Spinal cord (tissue), 10 donors: ENCODE measurements around the gene KLRF2. TPM values are rescaled to one million over a fixed set of nuclear protein-coding genes. Genes with fewer than 3 reads are reported as not detected.

ENCODE experiments used
- DNase-seq, 6 donors: peaks; one replicate each; pipeline versions ENCODE4 v3.0.0 to v3.0.0-alpha.2; 2013 to 2015; ENCODE audit warnings: low spot score in 6 of 6, low read depth in 4 of 6
- H3K27ac ChIP-seq: one replicate; pipeline ENCODE4 v1.5.1; 2013; ENCODE audit warnings: low read depth, low read length, control low read depth
- H3K27me3 ChIP-seq: one replicate; pipeline ENCODE4 v1.6.1; 2013; ENCODE audit warnings: low read length; ENCODE audit not compliant: control insufficient read depth, insufficient read depth
- H3K36me3 ChIP-seq: one replicate; pipeline ENCODE4 v1.6.1; 2013; ENCODE audit warnings: low read length; ENCODE audit not compliant: control insufficient read depth, insufficient read depth
- H3K4me1 ChIP-seq: one replicate; pipeline ENCODE4 v1.6.1; 2013; ENCODE audit warnings: low read length; ENCODE audit not compliant: control insufficient read depth, insufficient read depth
- H3K4me3 ChIP-seq: one replicate; pipeline ENCODE4 v1.5.1; 2013; ENCODE audit warnings: low read depth, low read length, control low read depth
- H3K9me3 ChIP-seq: one replicate; pipeline ENCODE4 v1.6.1; 2013; ENCODE audit warnings: low read length; ENCODE audit not compliant: control insufficient read depth, insufficient read depth
- WGBS: methylation state at CpG from one replicate; pipeline ENCODE4 v1.1.5; 2013; ENCODE audit warnings: missing lambda C conversion rate; ENCODE audit not compliant: insufficient coverage; 5-methylcytosine and 5-hydroxymethylcytosine counted together
- long read RNA-seq, 4 donors: transcript quantifications; one replicate each; lab custom pipeline, GENCODE V29; 2026
- polyA plus RNA-seq, 2 donors: library from polyadenylated mRNA; unstranded; fragments of 120-200 nt; gene quantifications; one replicate each; pipeline ENCODE4 v1.2.1, GENCODE V29; 2013; ENCODE audit not compliant: insufficient read length in 2 of 2
- total RNA-seq, 2 donors: library from RNA; depleted of rRNA in 1 of 2; stranded (reverse); fragments of 120-200 nt in 1 of 2; fragments of >200 nt in 1 of 2; gene quantifications; one replicate each; pipeline versions ENCODE4 v1.2.3 to v1.2.4, GENCODE V29; 2013 to 2014
- donor health status: healthy.

KLRF2 gene
- total RNA-seq = not detected
- not detected for polyA plus RNA-seq
- long read RNA-seq, donor 1 = 0 reads
- long read RNA-seq, donor 2 = 0 reads
- long read RNA-seq, donor 3 = 0 reads
- long read RNA-seq, donor 4 = 0 reads

DNA sequence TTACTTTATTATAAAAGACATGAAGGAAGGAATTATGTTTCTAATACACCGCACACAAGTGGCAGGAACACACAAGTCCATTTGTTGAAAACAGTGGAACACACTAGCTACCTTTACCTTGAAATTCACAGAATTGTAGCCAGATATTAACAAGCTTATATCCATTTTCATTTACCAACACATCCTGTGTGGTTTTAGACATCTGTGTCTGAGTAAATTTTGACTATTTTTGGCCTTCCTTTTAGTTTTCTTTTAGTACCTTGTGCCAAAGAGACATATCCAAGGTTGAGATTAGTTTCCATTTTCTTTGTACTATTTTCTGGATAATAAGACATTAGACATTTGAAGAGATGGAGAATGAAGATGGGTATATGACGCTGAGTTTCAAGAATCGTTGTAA lies at the start of gene KLRF2:
TSS of gene KLRF2 (plus strand) at position 244 of the 400 bp plus-strand sequence. CDS start at position 351, 107 bp downstream.
- Histone ChIP-seq H3K27ac (no peak within 1 kb of the TSS), H3K36me3 (no peaks in the 10 kb centered on the region), H3K4me1 (no peaks in the 10 kb centered on the region), H3K27me3 (no peaks in the 10 kb centered on the region), H3K9me3 (no peaks in the 10 kb centered on the region), H3K4me3 (no peak within 1 kb of the TSS)
- no CpG with 5 or more reads among the region's 3 CpGs for WGBS
- DNase-seq = no peak

GRCh38 chr12:9831720-9832119 lies 49.6 kb upstream of the KLRF2 start:
- WGBS = no CpG with 5 or more reads among the region's 3 CpGs
- no peak for DNase-seq

GRCh38 chr12:9843407-9843806 lies 37.9 kb upstream of the KLRF2 start:
- no peaks in the 10 kb centered on the region for H3K9me3 ChIP-seq
- H3K36me3 ChIP-seq = no peaks in the 10 kb centered on the region
- no peak overlapping the region for H3K4me3 ChIP-seq
- DNase-seq = no peak
- no peak overlapping the region for H3K27ac ChIP-seq
- H3K4me1 ChIP-seq = no peaks in the 10 kb centered on the region
- H3K27me3 ChIP-seq = no peaks in the 10 kb centered on the region
- no CpG with 5 or more reads among the region's 3 CpGs for WGBS

More at GRCh38 chr12:9831720-9832119, 49.6 kb upstream of the KLRF2 start:
- Histone ChIP-seq H3K9me3 (no peaks in the 10 kb centered on the region), H3K36me3 (no peaks in the 10 kb centered on the region), H3K4me1 (no peaks in the 10 kb centered on the region), H3K27me3 (no peaks in the 10 kb centered on the region), H3K4me3 (no peak overlapping the region), H3K27ac (no peak overlapping the region)

GRCh38 chr12:9848899-9849298 lies 32.4 kb upstream of the KLRF2 start:
- WGBS = 83% methylated on average over 5 of the region's 5 CpGs

DNA sequence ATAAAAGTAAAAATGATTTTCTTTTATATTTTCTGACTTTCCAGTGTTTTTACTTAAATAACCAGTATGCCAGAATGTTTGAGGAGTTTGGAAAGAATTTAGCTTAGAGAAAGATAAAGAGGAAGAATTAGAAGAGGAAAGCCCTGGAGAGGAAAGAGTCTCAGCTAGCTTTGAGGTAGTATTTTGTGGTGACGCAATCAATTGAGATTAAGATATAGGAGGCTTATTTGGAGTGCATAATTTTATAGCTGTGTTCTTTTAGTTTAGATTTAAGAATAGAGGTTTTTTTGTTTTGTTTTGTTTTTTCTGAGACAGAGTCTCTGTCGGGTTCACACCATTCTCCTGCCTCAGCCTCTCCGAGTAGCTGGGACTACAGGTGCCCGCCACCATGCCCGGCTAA lies 30.2 kb upstream of the KLRF2 start:
- Histone ChIP-seq H3K27me3 (no peaks in the 10 kb centered on the region), H3K4me3 (no peak overlapping the region), H3K9me3 (no peaks in the 10 kb centered on the region), H3K27ac (no peak overlapping the region), H3K36me3 (no peaks in the 10 kb centered on the region), H3K4me1 (no peaks in the 10 kb centered on the region)
- DNase-seq = no peak
- WGBS = no CpG with 5 or more reads among the region's 5 CpGs

More at GRCh38 chr12:9848899-9849298, 32.4 kb upstream of the KLRF2 start:
- H3K9me3 ChIP-seq = no peaks in the 10 kb centered on the region
- H3K4me1 ChIP-seq = no peaks in the 10 kb centered on the region
- H3K36me3 ChIP-seq = no peaks in the 10 kb centered on the region
- no peak overlapping the region for H3K27ac ChIP-seq
- DNase-seq = no peak
- no peak overlapping the region for H3K4me3 ChIP-seq
- H3K27me3 ChIP-seq = no peaks in the 10 kb centered on the region

DNA sequence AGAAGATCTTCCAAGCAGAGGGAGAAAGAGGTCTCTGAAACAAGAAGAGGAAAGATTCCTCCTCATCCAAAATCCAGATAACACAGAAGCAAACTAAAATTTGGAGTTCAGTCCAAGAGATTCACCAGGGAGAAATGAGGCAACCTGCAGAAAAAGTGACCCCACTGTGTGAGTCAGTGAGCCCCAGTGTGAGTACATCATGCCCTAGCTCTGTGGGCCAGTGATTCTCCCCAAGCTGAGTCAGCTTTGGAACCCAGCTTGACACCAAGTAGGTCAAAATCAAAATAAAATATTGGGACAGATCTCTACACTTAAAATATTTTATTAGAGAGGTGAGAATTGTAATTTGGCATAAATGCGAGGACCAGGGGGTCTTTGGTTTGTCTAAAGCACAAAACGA lies 29.4 kb upstream of the KLRF2 start:
- H3K4me1 ChIP-seq = no peaks in the 10 kb centered on the region
- DNase-seq = no peak
- H3K27me3 ChIP-seq = no peaks in the 10 kb centered on the region
- H3K4me3 ChIP-seq = no peak overlapping the region
- WGBS = 94% methylated on average over 2 of the region's 2 CpGs
- no peak overlapping the region for H3K27ac ChIP-seq
- H3K9me3 ChIP-seq = no peaks in the 10 kb centered on the region
- H3K36me3 ChIP-seq = no peaks in the 10 kb centered on the region

GRCh38 chr12:9856151-9856550 lies 25.1 kb upstream of the KLRF2 start:
- Histone ChIP-seq H3K27ac (no peak overlapping the region), H3K4me1 (no peaks in the 10 kb centered on the region), H3K9me3 (no peaks in the 10 kb centered on the region), H3K27me3 (no peaks in the 10 kb centered on the region), H3K36me3 (no peaks in the 10 kb centered on the region), H3K4me3 (no peak overlapping the region)
- DNase-seq = no peak
- WGBS = 88% methylated on average over 1 of the region's 1 CpG

DNA sequence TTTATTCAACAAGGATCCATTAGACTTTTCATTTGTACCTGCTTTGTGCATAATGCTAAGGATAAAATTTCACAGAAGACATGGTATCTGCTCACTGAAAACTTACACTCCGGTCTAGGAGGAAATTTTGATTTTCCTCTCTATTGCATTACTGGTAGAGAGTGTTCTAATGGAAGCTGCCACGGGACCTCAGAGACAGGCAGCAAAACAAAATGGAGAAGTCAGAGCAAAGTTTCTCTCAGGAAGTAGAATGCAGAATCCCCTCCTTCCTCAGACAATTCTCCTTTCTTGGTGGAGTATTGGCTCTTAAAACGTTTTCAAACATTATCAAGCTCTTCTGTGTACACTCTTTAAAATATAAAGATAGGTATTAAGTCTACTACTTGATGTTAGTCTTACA lies 24.4 kb upstream of the KLRF2 start:
- Histone ChIP-seq H3K4me1 (no peaks in the 10 kb centered on the region), H3K36me3 (no peaks in the 10 kb centered on the region), H3K4me3 (no peak overlapping the region), H3K27ac (no peak overlapping the region), H3K9me3 (no peaks in the 10 kb centered on the region), H3K27me3 (no peaks in the 10 kb centered on the region)
- no peak for DNase-seq
- no CpG with 5 or more reads among the region's 3 CpGs for WGBS

DNA sequence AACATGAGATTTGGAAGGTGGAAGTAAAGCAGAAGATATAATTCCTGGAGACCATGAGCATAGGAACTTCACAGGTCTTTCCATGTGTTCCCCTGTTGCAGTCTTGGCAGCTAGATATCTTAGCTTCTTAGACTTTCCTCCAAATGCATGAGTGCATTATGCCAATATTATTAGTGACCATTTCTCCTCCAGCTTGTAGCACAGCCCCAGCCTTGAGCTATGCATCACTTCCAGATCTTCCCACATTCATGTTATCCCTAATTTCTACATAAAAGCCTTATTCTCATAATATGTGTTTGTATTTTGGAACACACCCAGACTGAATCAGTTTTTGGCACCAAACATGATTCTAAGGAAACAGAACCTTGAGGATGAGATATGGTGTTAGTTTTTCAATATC lies 23.2 kb upstream of the KLRF2 start:
- DNase-seq = peak in 2 of 6 donors; percentile 2 to 29
- Histone ChIP-seq H3K27ac (no peak overlapping the region), H3K36me3 (no peaks in the 10 kb centered on the region), H3K4me1 (no peaks in the 10 kb centered on the region), H3K9me3 (no peaks in the 10 kb centered on the region), H3K4me3 (no peak overlapping the region), H3K27me3 (no peaks in the 10 kb centered on the region)

DNA sequence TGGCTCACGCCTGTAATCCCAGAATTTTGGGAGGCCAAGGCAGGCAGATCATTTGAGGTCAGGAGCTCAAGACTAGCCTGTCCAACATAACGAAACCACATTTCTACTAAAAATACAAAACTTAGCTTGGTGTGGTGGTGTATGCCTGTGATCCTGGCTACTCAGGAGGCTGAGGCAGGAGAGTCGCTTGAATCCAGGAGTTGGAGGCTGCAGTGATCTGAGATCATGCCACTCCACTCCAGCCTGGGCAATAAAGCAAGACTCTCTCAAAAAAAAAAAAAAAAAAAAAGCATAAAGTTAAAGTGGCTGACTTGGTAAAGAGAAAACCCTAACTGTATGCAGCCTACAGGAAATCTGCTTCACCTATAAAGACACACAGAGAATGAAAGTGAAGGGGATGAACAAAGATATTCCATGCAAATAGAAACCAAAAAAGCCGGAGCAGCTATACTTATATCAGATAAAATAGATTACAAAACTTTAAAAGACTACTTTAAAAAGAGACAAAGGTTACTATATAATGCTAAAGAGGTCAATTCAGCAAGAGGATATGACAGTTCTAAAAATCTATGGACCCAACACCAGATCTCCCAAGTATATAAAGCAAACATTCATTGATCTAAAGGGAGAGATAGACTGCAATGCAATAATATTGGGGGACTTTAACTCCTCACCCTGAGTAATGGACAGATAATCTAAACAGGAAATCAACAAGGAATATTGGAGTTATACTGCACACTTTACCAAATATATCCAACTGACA lies 16.2 kb upstream of the KLRF2 start:
- Histone ChIP-seq H3K27ac (no peak overlapping the region), H3K4me3 (no peak overlapping the region)
- WGBS = no CpG with 5 or more reads among the region's 4 CpGs

More for the DNA sequence above, 16.2 kb upstream of the KLRF2 start:
- Histone ChIP-seq H3K27me3 (no peaks in the 10 kb centered on the region), H3K9me3 (no peaks in the 10 kb centered on the region), H3K4me1 (no peaks in the 10 kb centered on the region), H3K36me3 (no peaks in the 10 kb centered on the region)
- DNase-seq = no peak
